Osteoblast (primary cell): Measurements from ENCODE around the gene KIAA1671. TPM values are rescaled to one million over a fixed set of nuclear protein-coding genes. Genes with fewer than 3 reads are reported as not detected.

Experiments
- DNase-seq: peaks from one replicate; pipeline ENCODE4 v3.0.0; 2011; ENCODE audit warnings: low spot score, mixed read lengths; ENCODE audit not compliant: insufficient read length; ENCODE audit errors: missing footprints
- H2AFZ ChIP-seq: 2 replicates; pipeline ENCODE4 v1.6.0; 2011; ENCODE audit warnings: mild to moderate bottlenecking, low read length
- H3K27ac ChIP-seq: 2 replicates; pipeline ENCODE4 v1.5.1; 2011; ENCODE audit warnings: mild to moderate bottlenecking, low read depth, low read length, moderate library complexity
- H3K27me3 ChIP-seq: 2 replicates; pipeline ENCODE4 v1.6.0; 2012; ENCODE audit warnings: mild to moderate bottlenecking, control low read depth, inconsistent platforms, low read length, moderate library complexity; ENCODE audit not compliant: insufficient read depth
- H3K36me3 ChIP-seq: 2 replicates; pipeline ENCODE4 v1.5.1; 2011; ENCODE audit warnings: mild to moderate bottlenecking, low read length, control low read depth, moderate library complexity; ENCODE audit not compliant: insufficient read depth
- H3K4me1 ChIP-seq: 2 replicates; pipeline ENCODE4 v1.5.1; 2011; ENCODE audit warnings: mild to moderate bottlenecking, low read length, control low read depth, moderate library complexity; ENCODE audit not compliant: insufficient read depth
- H3K4me2 ChIP-seq: 2 replicates; pipeline ENCODE4 v1.6.0; 2011; ENCODE audit warnings: mild to moderate bottlenecking, low read length; ENCODE audit not compliant: insufficient read depth
- H3K4me3 ChIP-seq: fragments of 200-600 bp; sonication (generic); 3 replicates; pipeline ENCODE4 v1.5.1; 2012; ENCODE audit warnings: mild to moderate bottlenecking, low read length, inconsistent platforms; ENCODE audit not compliant: insufficient read depth
- H3K79me2 ChIP-seq: 2 replicates; pipeline ENCODE4 v1.6.0; 2012; ENCODE audit warnings: mild to moderate bottlenecking, low read length, control low read depth, inconsistent platforms; ENCODE audit not compliant: insufficient read depth
- H3K9me3 ChIP-seq: 2 replicates; pipeline ENCODE4 v1.5.1; 2011; ENCODE audit warnings: low read depth, low read length, control low read depth
- H4K20me1 ChIP-seq: 2 replicates; pipeline ENCODE4 v1.6.0; 2012; ENCODE audit warnings: mild to moderate bottlenecking, low read length, control low read depth; ENCODE audit not compliant: insufficient read depth
- total RNA-seq: library from RNA; depleted of rRNA; stranded (reverse); fragments of >200 nt; gene quantifications from 2 replicates; pipeline ENCODE4 v1.2.3, GENCODE V29; 2012
- TF ChIP-seq, protein P1 (sequence below): IDR thresholded peaks from 2 replicates; pipeline ENCODE4 v1.5.1; 2011; ENCODE audit warnings: mild to moderate bottlenecking, low read depth, low read length, moderate library complexity; ENCODE audit errors: extremely low read depth

Gene KIAA1671
- total RNA-seq, 1 donor, result 16.6 TPM

DNA sequence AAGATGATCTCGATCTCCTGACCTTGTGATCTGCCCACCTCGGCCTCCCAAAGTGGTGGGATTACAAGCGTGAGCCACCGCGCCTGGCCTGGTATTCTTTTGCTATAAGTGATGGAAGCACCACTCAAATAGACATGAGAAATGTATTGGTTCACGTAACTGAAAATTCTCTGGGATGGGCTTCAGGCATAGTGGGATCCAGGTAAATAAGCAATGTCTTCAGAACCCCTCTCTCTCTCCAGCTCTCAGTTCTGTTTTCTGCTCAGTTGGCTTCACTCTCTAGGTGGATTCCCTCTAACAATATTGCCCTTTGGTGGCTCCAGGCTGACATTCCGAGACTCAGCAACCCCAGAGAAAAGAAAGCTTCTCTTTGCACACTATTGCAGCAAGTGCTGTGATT is 5.1 kb upstream of the KIAA1671 start:
- Histone ChIP-seq H3K4me2 (no peak overlapping the region), H4K20me1 (no peaks in the 10 kb centered on the region), H3K4me3 (no peak overlapping the region), H3K27me3 (peaks cover 4% of the 10 kb centered on the region), H3K4me1 (peaks cover 12% of the 10 kb centered on the region), H3K79me2 (no peaks in the 10 kb centered on the region), H3K9me3 (no peaks in the 10 kb centered on the region), H3K36me3 (no peaks in the 10 kb centered on the region), H2AFZ (no peak overlapping the region), H3K27ac (no peak overlapping the region)
- TF ChIP-seq, protein P1, sequence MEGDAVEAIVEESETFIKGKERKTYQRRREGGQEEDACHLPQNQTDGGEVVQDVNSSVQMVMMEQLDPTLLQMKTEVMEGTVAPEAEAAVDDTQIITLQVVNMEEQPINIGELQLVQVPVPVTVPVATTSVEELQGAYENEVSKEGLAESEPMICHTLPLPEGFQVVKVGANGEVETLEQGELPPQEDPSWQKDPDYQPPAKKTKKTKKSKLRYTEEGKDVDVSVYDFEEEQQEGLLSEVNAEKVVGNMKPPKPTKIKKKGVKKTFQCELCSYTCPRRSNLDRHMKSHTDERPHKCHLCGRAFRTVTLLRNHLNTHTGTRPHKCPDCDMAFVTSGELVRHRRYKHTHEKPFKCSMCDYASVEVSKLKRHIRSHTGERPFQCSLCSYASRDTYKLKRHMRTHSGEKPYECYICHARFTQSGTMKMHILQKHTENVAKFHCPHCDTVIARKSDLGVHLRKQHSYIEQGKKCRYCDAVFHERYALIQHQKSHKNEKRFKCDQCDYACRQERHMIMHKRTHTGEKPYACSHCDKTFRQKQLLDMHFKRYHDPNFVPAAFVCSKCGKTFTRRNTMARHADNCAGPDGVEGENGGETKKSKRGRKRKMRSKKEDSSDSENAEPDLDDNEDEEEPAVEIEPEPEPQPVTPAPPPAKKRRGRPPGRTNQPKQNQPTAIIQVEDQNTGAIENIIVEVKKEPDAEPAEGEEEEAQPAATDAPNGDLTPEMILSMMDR, result no peak
- no peak for DNase-seq

DNA sequence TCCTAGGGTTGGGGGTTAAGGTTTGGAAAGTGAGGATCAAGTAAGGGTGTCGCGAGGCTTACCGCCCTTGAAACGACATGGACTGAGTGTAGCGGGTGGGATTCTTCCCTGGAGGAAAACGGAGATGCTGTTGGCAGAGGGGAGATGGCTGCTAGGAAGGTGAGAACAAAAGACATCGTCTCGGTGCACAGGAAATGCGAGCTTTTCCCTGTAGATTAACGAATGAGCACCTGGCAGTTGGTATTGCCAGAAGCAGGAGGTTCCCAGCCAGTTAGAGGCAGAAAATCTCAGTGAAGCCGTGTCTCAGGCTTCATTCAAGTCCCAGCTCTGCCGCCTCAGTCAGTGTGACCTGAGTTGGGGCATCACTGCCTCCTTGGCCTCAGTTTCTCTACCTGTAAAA is 4.6 kb upstream of the KIAA1671 start:
- TF ChIP-seq, protein P1, result no peak
- Histone ChIP-seq H3K4me1 (peaks cover 13% of the 10 kb centered on the region), H3K4me2 (no peak overlapping the region), H3K36me3 (no peaks in the 10 kb centered on the region), H2AFZ (no peak overlapping the region), H3K79me2 (peaks cover under 1% of the 10 kb centered on the region), H3K4me3 (no peak overlapping the region), H3K27me3 (peaks cover 4% of the 10 kb centered on the region), H4K20me1 (no peaks in the 10 kb centered on the region), H3K9me3 (no peaks in the 10 kb centered on the region), H3K27ac (no peak overlapping the region)
- DNase-seq, result no peak

- H3K36me3 ChIP-seq, result no peaks in the 10 kb centered on the region
- H2AFZ ChIP-seq, result no peak overlapping the region
- no peak overlapping the region for H3K4me2 ChIP-seq
- peaks cover 7% of the 10 kb centered on the region for H3K79me2 ChIP-seq
- peaks cover 4% of the 10 kb centered on the region for H3K27me3 ChIP-seq
- no peak overlapping the region for H3K27ac ChIP-seq
- H3K4me1 ChIP-seq, result peaks cover 17% of the 10 kb centered on the region
- TF ChIP-seq, protein P1, result no peak
- no peaks in the 10 kb centered on the region for H3K9me3 ChIP-seq
- H3K4me3 ChIP-seq, result no peak overlapping the region
- H4K20me1 ChIP-seq, result no peaks in the 10 kb centered on the region
- no peak for DNase-seq
Measured at GRCh38 chr22:24948356-24949202, 3.9 kb upstream of the KIAA1671 start.

DNA sequence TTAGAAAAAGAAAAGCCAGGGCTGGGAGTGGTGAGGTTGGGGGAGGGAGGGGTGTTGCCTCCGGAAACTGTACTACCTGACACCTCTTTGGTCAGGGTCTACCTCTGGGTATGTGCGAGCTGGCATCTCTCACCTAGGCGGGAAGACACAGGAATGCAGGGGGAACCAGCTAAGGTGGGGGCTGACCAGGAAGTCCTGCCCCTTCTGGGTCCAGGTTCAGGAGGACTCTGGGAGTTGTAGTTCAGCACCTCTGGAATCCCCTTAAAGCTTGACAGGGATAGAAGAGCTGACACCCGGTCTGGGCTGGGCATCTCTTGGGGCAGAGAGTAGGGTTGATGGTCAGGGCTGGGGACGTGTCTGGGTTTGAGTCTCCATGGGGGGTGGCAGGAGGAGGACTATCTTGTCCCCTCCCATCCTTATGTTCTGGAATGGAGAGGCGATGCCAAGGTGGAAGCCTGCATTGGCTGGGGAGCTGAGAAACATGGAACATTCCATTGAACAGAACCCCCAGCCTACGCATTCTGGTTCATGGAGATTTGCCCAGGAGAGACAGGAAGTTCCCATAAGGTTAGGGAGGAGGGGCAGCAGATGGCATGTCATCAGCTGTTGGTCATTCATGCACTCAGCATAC is 2.1 kb upstream of the KIAA1671 start:
- H3K36me3 ChIP-seq, result no peaks in the 10 kb centered on the region
- H3K4me2 ChIP-seq, result peak overlapping the region; percentile 67
- no peak overlapping the region for H3K27ac ChIP-seq
- peaks cover 24% of the 10 kb centered on the region for H3K79me2 ChIP-seq
- peak overlapping the region; percentile 58 for H3K4me3 ChIP-seq
- peak; percentile 89 for DNase-seq
- H3K27me3 ChIP-seq, result peaks cover 4% of the 10 kb centered on the region
- H4K20me1 ChIP-seq, result peaks cover 7% of the 10 kb centered on the region
- TF ChIP-seq, protein P1, result no peak
- no peaks in the 10 kb centered on the region for H3K9me3 ChIP-seq
- peaks cover 22% of the 10 kb centered on the region for H3K4me1 ChIP-seq
- peak overlapping the region; percentile 78 for H2AFZ ChIP-seq
